Stimulated activated CD8-positive, alpha-beta memory T cell treated with anti-CD3 and anti-CD28 coated beads, Interleukin-2, amount 100 ng/mL, for 48 hours (primary cell): ENCODE measurements around the gene KLK4.
A peak's percentile ranks its signal among the peaks of the same experiment; 100 is the strongest.

Experiments used
- DNase-seq, 2 donors: peaks; one replicate each; pipeline ENCODE4 v3.0.0-alpha.2; 2020; ENCODE audit warnings: low read depth in 2 of 2

The KLK4 gene

GRCh38 chr19:50878851-50879250 is 32.3 kb downstream of the KLK4 start:
- no peak for DNase-seq

DNA sequence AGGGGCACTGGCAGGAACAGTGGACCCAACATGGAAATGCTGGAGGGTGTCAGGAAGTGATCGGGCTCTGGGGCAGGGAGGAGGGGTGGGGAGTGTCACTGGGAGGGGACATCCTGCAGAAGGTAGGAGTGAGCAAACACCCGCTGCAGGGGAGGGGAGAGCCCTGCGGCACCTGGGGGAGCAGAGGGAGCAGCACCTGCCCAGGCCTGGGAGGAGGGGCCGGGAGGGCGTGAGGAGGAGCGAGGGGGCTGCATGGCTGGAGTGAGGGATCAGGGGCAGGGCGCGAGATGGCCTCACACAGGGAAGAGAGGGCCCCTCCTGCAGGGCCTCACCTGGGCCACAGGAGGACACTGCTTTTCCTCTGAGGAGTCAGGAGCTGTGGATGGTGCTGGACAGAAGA is 33.9 kb downstream of the KLK4 start:
- DNase-seq, result no peak

- no peak for DNase-seq
Measured at GRCh38 chr19:50876456-50876855, 34.7 kb downstream of the KLK4 start.

- DNase-seq, result no peak
Measured at GRCh38 chr19:50875795-50876422, 35.3 kb downstream of the KLK4 start.

DNA sequence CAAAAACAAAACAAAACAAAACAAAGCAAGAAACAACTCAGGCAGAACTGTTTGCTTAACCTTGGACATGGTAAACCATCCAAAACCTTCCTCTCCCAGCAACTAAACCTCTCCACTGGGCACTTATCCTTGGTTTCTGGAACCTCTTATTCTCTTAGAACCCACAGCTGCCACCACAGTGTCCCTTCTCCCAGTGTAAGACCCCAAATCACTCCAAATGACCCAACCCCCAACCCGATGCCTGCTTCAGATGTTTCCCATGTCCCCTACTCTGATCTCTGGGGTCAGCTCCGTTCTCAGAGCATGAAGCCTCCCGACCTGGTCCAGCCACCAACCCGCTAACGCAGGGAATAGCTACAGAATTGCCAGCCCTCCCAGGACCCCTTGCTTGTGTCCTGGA is 37.0 kb downstream of the KLK4 start:
- no peak for DNase-seq

DNA sequence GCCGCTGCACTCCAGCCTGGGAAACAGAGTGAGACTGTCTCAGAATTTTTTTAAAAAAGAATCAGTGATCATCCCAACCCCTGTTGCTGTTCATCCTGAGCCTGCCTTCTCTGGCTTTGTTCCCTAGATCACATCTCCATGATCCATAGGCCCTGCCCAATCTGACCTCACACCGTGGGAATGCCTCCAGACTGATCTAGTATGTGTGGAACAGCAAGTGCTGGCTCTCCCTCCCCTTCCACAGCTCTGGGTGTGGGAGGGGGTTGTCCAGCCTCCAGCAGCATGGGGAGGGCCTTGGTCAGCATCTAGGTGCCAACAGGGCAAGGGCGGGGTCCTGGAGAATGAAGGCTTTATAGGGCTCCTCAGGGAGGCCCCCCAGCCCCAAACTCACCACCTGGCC is 38.1 kb downstream of the KLK4 start, which contains the start of gene KLK2:
Gene KLK2 (plus strand): TSS at position 384 of the 400 bp plus-strand sequence. CDS start 35 bp downstream, outside the sequence.
- no peak for DNase-seq

DNA sequence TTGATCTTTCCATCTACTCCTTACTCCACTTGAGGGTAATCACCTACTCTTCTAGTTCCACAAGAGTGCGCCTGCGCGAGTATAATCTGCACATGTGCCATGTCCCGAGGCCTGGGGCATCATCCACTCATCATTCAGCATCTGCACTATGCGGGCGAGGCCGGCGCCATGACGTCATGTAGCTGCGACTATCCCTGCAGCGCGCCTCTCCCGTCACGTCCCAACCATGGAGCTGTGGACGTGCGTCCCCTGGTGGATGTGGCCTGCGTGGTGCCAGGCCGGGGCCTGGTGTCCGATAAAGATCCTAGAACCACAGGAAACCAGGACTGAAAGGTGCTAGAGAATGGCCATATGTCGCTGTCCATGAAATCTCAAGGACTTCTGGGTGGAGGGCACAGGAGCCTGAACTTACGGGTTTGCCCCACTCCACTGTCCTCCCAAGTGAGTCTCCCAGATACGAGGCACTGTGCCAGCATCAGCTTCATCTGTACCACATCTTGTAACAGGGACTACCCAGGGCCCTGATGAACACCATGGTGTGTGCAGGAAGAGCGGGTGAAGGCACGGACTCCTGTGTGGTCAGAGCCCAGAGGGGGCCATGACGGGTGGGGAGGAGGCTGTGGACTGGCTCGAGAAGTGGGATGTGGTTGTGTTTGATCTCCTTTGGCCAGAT is 40.6 kb downstream of the KLK4 start:
- DNase-seq, result peak; percentile 11 to 30

DNA sequence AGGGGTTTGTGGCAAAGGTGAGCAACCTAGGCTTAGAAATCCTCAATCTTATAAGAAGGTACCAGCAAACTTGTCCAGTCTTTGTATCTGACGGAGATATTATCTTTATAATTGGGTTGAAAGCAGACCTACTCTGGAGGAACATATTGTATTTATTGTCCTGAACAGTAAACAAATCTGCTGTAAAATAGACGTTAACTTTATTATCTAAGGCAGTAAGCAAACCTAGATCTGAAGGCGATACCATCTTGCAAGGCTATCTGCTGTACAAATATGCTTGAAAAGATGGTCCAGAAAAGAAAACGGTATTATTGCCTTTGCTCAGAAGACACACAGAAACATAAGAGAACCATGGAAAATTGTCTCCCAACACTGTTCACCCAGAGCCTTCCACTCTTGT is 41.7 kb downstream of the KLK4 start:
- no peak for DNase-seq

GRCh38 chr19:50861496-50862286 is 49.5 kb downstream of the KLK4 start:
- no peak for DNase-seq

DNA sequence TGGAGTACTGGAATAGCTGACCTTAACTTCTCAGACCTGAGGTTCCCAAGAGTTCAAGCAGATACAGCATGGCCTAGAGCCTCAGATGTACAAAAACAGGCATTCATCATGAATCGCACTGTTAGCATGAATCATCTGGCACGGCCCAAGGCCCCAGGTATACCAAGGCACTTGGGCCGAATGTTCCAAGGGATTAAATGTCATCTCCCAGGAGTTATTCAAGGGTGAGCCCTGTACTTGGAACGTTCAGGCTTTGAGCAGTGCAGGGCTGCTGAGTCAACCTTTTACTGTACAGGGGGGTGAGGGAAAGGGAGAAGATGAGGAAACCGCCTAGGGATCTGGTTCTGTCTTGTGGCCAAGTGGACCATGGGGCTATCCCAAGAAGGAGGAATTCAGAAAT is 50.2 kb downstream of the KLK4 start:
- DNase-seq, result no peak

- DNase-seq, result no peak
Measured at GRCh38 chr19:50859849-50860248, 51.3 kb downstream of the KLK4 start.

- no peak for DNase-seq
Measured at GRCh38 chr19:50858886-50859285, 52.3 kb downstream of the KLK4 start.

DNA sequence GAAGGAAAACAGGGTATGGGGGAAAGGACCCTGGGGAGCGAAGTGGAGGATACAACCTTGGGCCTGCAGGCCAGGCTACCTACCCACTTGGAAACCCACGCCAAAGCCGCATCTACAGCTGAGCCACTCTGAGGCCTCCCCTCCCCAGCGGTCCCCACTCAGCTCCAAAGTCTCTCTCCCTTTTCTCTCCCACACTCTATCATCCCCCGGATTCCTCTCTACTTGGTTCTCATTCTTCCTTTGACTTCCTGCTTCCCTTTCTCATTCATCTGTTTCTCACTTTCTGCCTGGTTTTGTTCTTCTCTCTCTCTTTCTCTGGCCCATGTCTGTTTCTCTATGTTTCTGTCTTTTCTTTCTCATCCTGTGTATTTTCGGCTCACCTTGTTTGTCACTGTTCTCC is 53.8 kb downstream of the KLK4 start:
- no peak for DNase-seq
